Measurements from ENCODE around the gene BBLN. TPM values are rescaled to one million over a fixed set of nuclear protein-coding genes. Genes with fewer than 3 reads are reported as not detected.
"Not testable (repeated sequence)": the region's sequence is repeated elsewhere in the genome, so short reads cannot be mapped to it uniquely, and the experiment has no call there.

Gene BBLN
- total RNA-seq: 100 to 1,000 TPM; 208 to 329 TPM

- Histone ChIP-seq H3K36me3 (peaks cover 13% of the 10 kb centered on the region), H3K4me1 (ENCODE audit: control insufficient read depth in 1 of 2, low read depth in 2 of 2) (peaks cover 12 to 25% of the 10 kb centered on the region in 2 donors), H3K9me3 (no peaks in the 10 kb centered on the region), H3K27ac (peak within 1 kb of the TSS; percentile 68 to 79), H3K4me3 (peak within 1 kb of the TSS; percentile 98), H3K27me3 (replicated peaks; ENCODE audit: insufficient read depth) (no peaks in the 10 kb centered on the region)
- no peak for TF ChIP-seq CTCF (IDR thresholded peaks at IDR 0.05)
- ATAC-seq (ENCODE audit: insufficient number of reproducible peaks, low FRiP score, low read depth) (peak; percentile 66), DNase-seq (ENCODE audit: low spot score) (peak; percentile 80)
These were observed at the start of gene BBLN for GRCh38 chr9:128159784-128160602. Gene BBLN (plus strand): TSS chr9:128160265. CDS start chr9:128160408, 143 bp downstream.

GRCh38 chr9:128111726-128112125, 48.3 kb upstream of the BBLN start:
- not testable (repeated sequence) for H3K9me3 ChIP-seq; ATAC-seq (ENCODE audit: insufficient number of reproducible peaks, low FRiP score, low read depth); H3K4me1 ChIP-seq (ENCODE audit: control insufficient read depth in 1 of 2, low read depth in 2 of 2); H3K27ac ChIP-seq; DNase-seq (ENCODE audit: low spot score); H3K4me3 ChIP-seq; H3K27me3 ChIP-seq (replicated peaks; ENCODE audit: insufficient read depth)
- peaks cover 26% of the 10 kb centered on the region for H3K36me3 ChIP-seq

- Histone ChIP-seq H3K9me3 (no peaks in the 10 kb centered on the region), H3K4me3 (no peak overlapping the region), H3K4me1 (ENCODE audit: control insufficient read depth in 1 of 2, low read depth in 2 of 2) (peaks cover 0 to 8% of the 10 kb centered on the region in 2 donors), H3K36me3 (peaks cover 7% of the 10 kb centered on the region), H3K27me3 (replicated peaks; ENCODE audit: insufficient read depth) (no peaks in the 10 kb centered on the region), H3K27ac (no peak overlapping the region)
- ATAC-seq (ENCODE audit: insufficient number of reproducible peaks, low FRiP score, low read depth): no peak
- DNase-seq (ENCODE audit: low spot score): no peak
- TF ChIP-seq CTCF (IDR thresholded peaks at IDR 0.05): no peak
These were observed 46.3 kb upstream of the BBLN start for GRCh38 chr9:128113526-128114325.

GRCh38 chr9:128114326-128115186, 45.5 kb upstream of the BBLN start:
- Histone ChIP-seq H3K27me3 (replicated peaks; ENCODE audit: insufficient read depth) (no peaks in the 10 kb centered on the region), H3K9me3 (no peaks in the 10 kb centered on the region), H3K27ac (no peak overlapping the region), H3K36me3 (peaks cover 7% of the 10 kb centered on the region), H3K4me1 (ENCODE audit: control insufficient read depth in 1 of 2, low read depth in 2 of 2) (peaks cover 0 to 8% of the 10 kb centered on the region in 2 donors), H3K4me3 (no peak overlapping the region)
- no peak for TF ChIP-seq CTCF (IDR thresholded peaks at IDR 0.05)
- DNase-seq (ENCODE audit: low spot score): no peak
- peak; percentile 5 for ATAC-seq (ENCODE audit: insufficient number of reproducible peaks, low FRiP score, low read depth)

GRCh38 chr9:128115187-128116103, 44.6 kb upstream of the BBLN start:
- no peak for TF ChIP-seq CTCF (IDR thresholded peaks at IDR 0.05)
- H3K27me3 ChIP-seq (replicated peaks; ENCODE audit: insufficient read depth): no peaks in the 10 kb centered on the region
- DNase-seq (ENCODE audit: low spot score) (no peak), ATAC-seq (ENCODE audit: insufficient number of reproducible peaks, low FRiP score, low read depth) (no peak)
- no peak overlapping the region for H3K4me3 ChIP-seq
- H3K36me3 ChIP-seq: peaks cover 7% of the 10 kb centered on the region
- peaks cover 0 to 8% of the 10 kb centered on the region in 2 donors for H3K4me1 ChIP-seq (ENCODE audit: control insufficient read depth in 1 of 2, low read depth in 2 of 2)
- H3K9me3 ChIP-seq: no peaks in the 10 kb centered on the region
- no peak overlapping the region for H3K27ac ChIP-seq

All from thoracic aorta (tissue), 2 donors.